GM13976 (cell line): Measurements from ENCODE around the gene PTPN21.

Experiments
- DNase-seq: peaks from one replicate; pipeline ENCODE4 v3.0.0; 2012; ENCODE audit warnings: low spot score
- CTCF ChIP-seq: IDR thresholded peaks from 2 replicates; pipeline ENCODE4 v1.5.1; 2012; ENCODE audit warnings: borderline replicate concordance, mild to moderate bottlenecking; ENCODE audit not compliant: insufficient read depth; ENCODE audit errors: extremely low read depth, missing control alignments, control extremely low read depth
- in situ Hi-C: fragments of 300-500 bp; cut with MboI; formaldehyde crosslinking; loops from one replicate; pipeline ENCODE4 v1.12.0; 2022; ENCODE audit warnings: low sequenced_read_pairs, mixed read lengths, inconsistent platforms; ENCODE audit not compliant: unreplicated experiment

Gene PTPN21

GRCh38 chr14:88437658-88438057 lies 117.1 kb downstream of the PTPN21 start:
- no peak for TF ChIP-seq CTCF
- in situ Hi-C loops, result no loop called here
- no peak for DNase-seq

- no peak for TF ChIP-seq CTCF
- DNase-seq, result no peak
- in situ Hi-C loops, result no loop called here
Observed at GRCh38 chr14:88430976-88431375, 123.8 kb downstream of the PTPN21 start.

GRCh38 chr14:88426271-88426670 lies 128.5 kb downstream of the PTPN21 start:
- DNase-seq, result no peak
- TF ChIP-seq CTCF, result no peak
- in situ Hi-C loops, result no loop called here

GRCh38 chr14:88424573-88424972 lies 130.2 kb downstream of the PTPN21 start:
- in situ Hi-C loops, result no loop called here
- no peak for DNase-seq
- no peak for TF ChIP-seq CTCF

- DNase-seq, result no peak
- in situ Hi-C loops, result no loop called here
- TF ChIP-seq CTCF, result no peak
Observed at GRCh38 chr14:88422919-88423650, 131.7 kb downstream of the PTPN21 start.

- no peak for TF ChIP-seq CTCF
- no peak for DNase-seq
Observed at GRCh38 chr14:88422047-88422446, 132.8 kb downstream of the PTPN21 start.

More at GRCh38 chr14:88422047-88422446, 132.8 kb downstream of the PTPN21 start:
- in situ Hi-C loops, result no loop called here
